ENCODE results near the gene SERTAD3. TPM values are rescaled to one million over a fixed set of nuclear protein-coding genes. Genes with fewer than 3 reads are reported as not detected.
"Not testable (repeated sequence)": the region's sequence is repeated elsewhere in the genome, so short reads cannot be mapped to it uniquely, and the experiment has no call there.

Gene SERTAD3
- total and polyA plus RNA-seq, 2 donors (not counting 3 experiments of a cell fraction or from before 2014, with no cell fraction given): 13.3 to 29.9 TPM

DNA sequence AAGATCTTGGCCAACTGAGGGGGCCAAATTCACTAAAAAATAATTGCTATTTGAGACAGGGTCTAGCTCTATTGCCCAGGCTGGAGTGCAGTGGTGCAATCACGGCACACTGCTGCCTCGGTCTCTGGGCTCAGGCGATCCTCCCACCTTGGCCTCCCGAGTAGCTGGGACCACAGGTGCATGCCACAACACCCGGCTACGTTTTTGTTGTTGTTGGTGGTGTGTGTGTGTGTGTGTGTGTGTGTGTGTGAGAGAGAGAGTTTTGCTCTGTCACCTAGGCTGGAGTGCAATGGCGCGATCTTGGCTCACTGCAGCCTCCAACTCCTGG, 35.6 kb downstream of the SERTAD3 start:
- H3K27me3 ChIP-seq (ENCODE audit: control insufficient read depth in 2 of 2, insufficient read depth in 2 of 2, low read length in 2 of 2); H3K36me3 ChIP-seq (ENCODE audit: control insufficient read depth in 2 of 2, extremely low read depth in 1 of 2, insufficient read depth in 2 of 2, low read length in 2 of 2); DNase-seq (ENCODE audit: low read depth, low spot score); FAIRE-seq; H3K79me2 ChIP-seq (ENCODE audit: control insufficient read depth, insufficient read depth, low read length); H4K20me1 ChIP-seq (replicated peaks; ENCODE audit: control insufficient read depth, extremely low read depth, insufficient read depth, low read length); POLR2A ChIA-PET; H3K9me1 ChIP-seq (replicated peaks; ENCODE audit: control insufficient read depth, extremely low read depth, insufficient read depth, low read length); H3K4me3 ChIP-seq (replicated peaks in 1 of 3; ENCODE audit: insufficient read depth in 1 of 3, low read depth in 1 of 3, low read length in 3 of 3); H3K9ac ChIP-seq (replicated peaks; ENCODE audit: extremely low read depth, insufficient read depth, low read length); dilution Hi-C loops (cut with MboI; ENCODE audit: extremely low pct_ligation_motif_present, low sequenced_read_pairs); H2AFZ ChIP-seq (ENCODE audit: low read depth, low read length); intact Hi-C loops (cut with micrococcal nuclease); H3K9me3 ChIP-seq (replicated peaks; ENCODE audit: control insufficient read depth, insufficient read depth, low read length); H3K27ac ChIP-seq (ENCODE audit: insufficient read depth, low read depth, low read length); H3K4me1 ChIP-seq (ENCODE audit: control insufficient read depth, extremely low read depth, insufficient read depth, low read length); H3K4me2 ChIP-seq (ENCODE audit: insufficient read depth, low read length); BruUV-seq (replicated peaks): not testable (repeated sequence)
- CTCF ChIA-PET: interaction anchor here (0.9 to 2.2 kb wide), 3 partner anchors 12 to 35 kb away, joined by 3 to 9 read pairs (median 4); no protein-coding TSS in a partner anchor

DNA sequence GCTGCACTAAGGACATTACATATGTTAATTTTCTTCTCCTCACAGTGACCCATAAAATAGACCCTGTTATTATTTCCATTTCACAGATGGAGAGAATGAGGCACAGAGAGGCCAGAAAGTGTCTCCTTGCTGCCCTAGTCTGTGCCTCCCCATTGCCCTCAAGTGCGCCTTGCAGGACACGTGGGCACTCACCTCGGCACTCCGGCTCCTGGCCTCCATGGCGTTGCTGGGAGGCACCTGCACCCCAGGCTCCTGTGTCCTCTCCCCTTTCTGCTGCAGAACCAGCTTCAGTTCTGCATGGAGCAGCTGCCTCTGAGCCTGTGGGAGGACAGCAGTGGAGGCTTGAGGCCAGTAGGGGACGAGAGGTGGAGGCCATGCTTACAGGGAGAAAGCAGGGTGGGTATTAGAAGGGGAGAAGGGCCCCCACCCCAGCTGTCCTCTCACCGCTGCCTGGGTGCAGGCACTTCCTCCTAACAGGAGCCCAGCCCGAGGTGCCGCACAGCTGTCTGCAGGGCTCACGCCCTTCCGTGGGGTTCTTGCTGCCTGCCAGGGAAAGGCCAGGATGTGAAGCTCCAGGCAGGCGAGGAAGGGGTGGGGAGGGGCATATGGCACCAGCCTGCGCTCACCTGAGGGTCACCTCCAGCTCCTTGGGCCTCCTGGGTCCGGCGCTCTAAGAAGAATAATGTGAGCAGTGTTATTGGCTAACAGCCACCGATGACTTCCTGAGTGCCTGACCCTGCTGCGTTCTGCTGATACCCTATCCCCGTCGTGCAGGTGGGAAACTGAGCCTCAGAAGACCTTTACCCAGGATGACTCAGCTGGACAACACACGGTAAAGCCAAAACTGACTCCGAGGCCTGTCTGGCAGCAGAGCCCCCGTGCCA, 36.2 kb downstream of the SERTAD3 start:
- no peak overlapping the region for H3K27ac ChIP-seq (ENCODE audit: insufficient read depth, low read depth, low read length)
- H3K9ac ChIP-seq (replicated peaks; ENCODE audit: extremely low read depth, insufficient read depth, low read length): no peak overlapping the region
- BruUV-seq (replicated peaks): no TSS peak
- H3K79me2 ChIP-seq (ENCODE audit: control insufficient read depth, insufficient read depth, low read length): no peaks in the 10 kb centered on the region
- intact Hi-C loops (cut with micrococcal nuclease): no loop called here
- TF ChIP-seq EZH2 (IDR thresholded peaks at IDR 0.05; ENCODE audit: borderline replicate concordance, low read depth, low read length, severe bottlenecking): no peak
- no peak for TF ChIP-seq GATA2 (IDR thresholded peaks at IDR 0.05; ENCODE audit: insufficient read depth, insufficient read length, low read depth, low read length)
- no peaks in the 10 kb centered on the region for H3K27me3 ChIP-seq (ENCODE audit: control insufficient read depth in 2 of 2, insufficient read depth in 2 of 2, low read length in 2 of 2)
- no peak overlapping the region for H3K4me2 ChIP-seq (ENCODE audit: insufficient read depth, low read length)
- H4K20me1 ChIP-seq (replicated peaks; ENCODE audit: control insufficient read depth, extremely low read depth, insufficient read depth, low read length): no peaks in the 10 kb centered on the region
- CTCF ChIA-PET: interaction anchor here (0.9 to 2.2 kb wide), 2 partner anchors 12 to 35 kb away, joined by 4 to 9 read pairs; no protein-coding TSS in a partner anchor
- no peak for FAIRE-seq
- H3K4me3 ChIP-seq (replicated peaks in 1 of 3; ENCODE audit: insufficient read depth in 1 of 3, low read depth in 1 of 3, low read length in 3 of 3): no peak overlapping the region
- H3K9me3 ChIP-seq (replicated peaks; ENCODE audit: control insufficient read depth, insufficient read depth, low read length): no peaks in the 10 kb centered on the region
- H3K36me3 ChIP-seq (ENCODE audit: control insufficient read depth in 2 of 2, extremely low read depth in 1 of 2, insufficient read depth in 2 of 2, low read length in 2 of 2): no peaks in the 10 kb centered on the region
- POLR2A ChIA-PET: interaction anchor here (1.2 kb wide), 1 partner anchor 13 kb away, joined by 3 read pairs; no protein-coding TSS in a partner anchor
- dilution Hi-C loops (cut with MboI; ENCODE audit: extremely low pct_ligation_motif_present, low sequenced_read_pairs): no loop called here
- H2AFZ ChIP-seq (ENCODE audit: low read depth, low read length): no peak overlapping the region
- H3K4me1 ChIP-seq (ENCODE audit: control insufficient read depth, extremely low read depth, insufficient read depth, low read length): peaks cover 2% of the 10 kb centered on the region
- no peaks in the 10 kb centered on the region for H3K9me1 ChIP-seq (replicated peaks; ENCODE audit: control insufficient read depth, extremely low read depth, insufficient read depth, low read length)
- no peak for DNase-seq (ENCODE audit: low read depth, low spot score)

All from endothelial cell of umbilical vein (primary cell).